ENCODE results near the gene TOX2. TPM values are rescaled to one million over a fixed set of nuclear protein-coding genes. Genes with fewer than 3 reads are reported as not detected.

The TOX2 gene
- total RNA-seq, 2 experiments from 2014 or later: 0.23 TPM; not detected in 1

GRCh38 chr20:44034965-44035635, 120.4 kb downstream of the TOX2 start:
- no peak overlapping the region for H3K4me2 ChIP-seq (ENCODE audit: low read length)
- H2AFZ ChIP-seq (ENCODE audit: low read length): no peak overlapping the region
- no peak overlapping the region for H3K27ac ChIP-seq (ENCODE audit: low read depth, low read length, poor library complexity, severe bottlenecking)
- BruUV-seq (replicated peaks): no TSS peak
- no peaks in the 10 kb centered on the region for H3K9me3 ChIP-seq (ENCODE audit: low read length)
- H3K79me2 ChIP-seq (ENCODE audit: insufficient read depth, low read depth, low read length): no peaks in the 10 kb centered on the region
- H4K20me1 ChIP-seq (ENCODE audit: insufficient read depth, low read length): no peaks in the 10 kb centered on the region
- no peaks in the 10 kb centered on the region for H3K36me3 ChIP-seq (ENCODE audit: insufficient read depth, low read length)
- no peak overlapping the region for H3K4me3 ChIP-seq (ENCODE audit: low read depth, low read length, poor library complexity, severe bottlenecking)
- TF ChIP-seq EZH2phosphoT487 (IDR thresholded peaks at IDR 0.05; ENCODE audit: borderline replicate concordance, low read depth, low read length): no peak
- no peak for TF ChIP-seq CTCF (conservative IDR thresholded peaks at IDR 0.05; ENCODE audit: low read length)
- ChIA-PET POLR2A (interaction anchor here (0.6 kb wide), 1 partner anchor 545 kb away, joined by 7 read pairs; no protein-coding TSS in a partner anchor), CTCF (ENCODE audit: unreplicated experiment) (no interaction called here)
- H3K9me2 ChIP-seq (ENCODE audit: insufficient read depth, low read length): no peaks in the 10 kb centered on the region
- intact Hi-C loops (cut with micrococcal nuclease; ENCODE audit: unreplicated experiment): no loop called here
- no peaks in the 10 kb centered on the region for H3K4me1 ChIP-seq (ENCODE audit: insufficient read depth, low read length, poor library complexity, severe bottlenecking)
- no peak for DNase-seq (ENCODE audit: low spot score)

GRCh38 chr20:44035924-44036323, 121.3 kb downstream of the TOX2 start:
- H3K27ac ChIP-seq (ENCODE audit: low read depth, low read length, poor library complexity, severe bottlenecking): no peak overlapping the region
- no peaks in the 10 kb centered on the region for H3K79me2 ChIP-seq (ENCODE audit: insufficient read depth, low read depth, low read length)
- ChIA-PET POLR2A (no interaction called here), CTCF (ENCODE audit: unreplicated experiment) (no interaction called here)
- no peaks in the 10 kb centered on the region for H3K36me3 ChIP-seq (ENCODE audit: insufficient read depth, low read length)
- H3K4me1 ChIP-seq (ENCODE audit: insufficient read depth, low read length, poor library complexity, severe bottlenecking): no peaks in the 10 kb centered on the region
- no peaks in the 10 kb centered on the region for H3K9me2 ChIP-seq (ENCODE audit: insufficient read depth, low read length)
- TF ChIP-seq EZH2phosphoT487 (IDR thresholded peaks at IDR 0.05; ENCODE audit: borderline replicate concordance, low read depth, low read length) (no peak), CTCF (conservative IDR thresholded peaks at IDR 0.05; ENCODE audit: low read length) (no peak)
- H3K9me3 ChIP-seq (ENCODE audit: low read length): no peaks in the 10 kb centered on the region
- no peak for DNase-seq (ENCODE audit: low spot score)
- BruUV-seq (replicated peaks): no TSS peak
- H2AFZ ChIP-seq (ENCODE audit: low read length): no peak overlapping the region
- no peak overlapping the region for H3K4me3 ChIP-seq (ENCODE audit: low read depth, low read length, poor library complexity, severe bottlenecking)
- no peak overlapping the region for H3K4me2 ChIP-seq (ENCODE audit: low read length)
- no peaks in the 10 kb centered on the region for H4K20me1 ChIP-seq (ENCODE audit: insufficient read depth, low read length)
- intact Hi-C loops (cut with micrococcal nuclease; ENCODE audit: unreplicated experiment): no loop called here

GRCh38 chr20:44036441-44036840, 121.8 kb downstream of the TOX2 start:
- no peaks in the 10 kb centered on the region for H3K79me2 ChIP-seq (ENCODE audit: insufficient read depth, low read depth, low read length)
- intact Hi-C loops (cut with micrococcal nuclease; ENCODE audit: unreplicated experiment): no loop called here
- ChIA-PET POLR2A (no interaction called here), CTCF (ENCODE audit: unreplicated experiment) (no interaction called here)
- BruUV-seq (replicated peaks): no TSS peak
- H3K4me1 ChIP-seq (ENCODE audit: insufficient read depth, low read length, poor library complexity, severe bottlenecking): no peaks in the 10 kb centered on the region
- TF ChIP-seq CTCF (conservative IDR thresholded peaks at IDR 0.05; ENCODE audit: low read length): no peak
- TF ChIP-seq EZH2phosphoT487 (IDR thresholded peaks at IDR 0.05; ENCODE audit: borderline replicate concordance, low read depth, low read length): no peak
- no peak overlapping the region for H2AFZ ChIP-seq (ENCODE audit: low read length)
- H3K4me3 ChIP-seq (ENCODE audit: low read depth, low read length, poor library complexity, severe bottlenecking): no peak overlapping the region
- no peaks in the 10 kb centered on the region for H4K20me1 ChIP-seq (ENCODE audit: insufficient read depth, low read length)
- H3K4me2 ChIP-seq (ENCODE audit: low read length): no peak overlapping the region
- H3K27ac ChIP-seq (ENCODE audit: low read depth, low read length, poor library complexity, severe bottlenecking): no peak overlapping the region
- DNase-seq (ENCODE audit: low spot score): no peak
- no peaks in the 10 kb centered on the region for H3K36me3 ChIP-seq (ENCODE audit: insufficient read depth, low read length)
- no peaks in the 10 kb centered on the region for H3K9me3 ChIP-seq (ENCODE audit: low read length)
- no peaks in the 10 kb centered on the region for H3K9me2 ChIP-seq (ENCODE audit: insufficient read depth, low read length)
